Endothelial cell of umbilical vein (primary cell): ENCODE results near the gene PTGES2.

ENCODE experiments used
- EZH2 ChIP-seq: IDR thresholded peaks from 2 replicates; pipeline ENCODE4 v1.6.1; 2012; ENCODE audit warnings: borderline replicate concordance, low read depth, mild to moderate bottlenecking, moderate library complexity, low read length, inconsistent platforms; ENCODE audit not compliant: severe bottlenecking
- POLR2AphosphoS5 ChIP-seq: IDR thresholded peaks from 2 replicates; pipeline ENCODE4 v1.6.1; 2012; ENCODE audit warnings: low read depth, mild to moderate bottlenecking, control low read depth, low read length, moderate library complexity; ENCODE audit not compliant: insufficient read depth
- TF ChIP-seq, protein P1 (sequence below), 2 donors: IDR thresholded peaks; 1 replicate in 1 of 2; 2 replicates in 1 of 2; pipeline ENCODE4 v1.5.1; 2011; ENCODE audit warnings: low read length in 2 of 2, mild to moderate bottlenecking in 2 of 2, moderate library complexity in 2 of 2, control low read depth in 1 of 2, inconsistent platforms in 1 of 2, low read depth in 1 of 2; ENCODE audit not compliant: insufficient read depth in 1 of 2; ENCODE audit errors: extremely low read depth in 1 of 2

GRCh38 chr9:128153947-128154695 lies 26.6 kb upstream of the PTGES2 start:
- TF ChIP-seq, protein P1, sequence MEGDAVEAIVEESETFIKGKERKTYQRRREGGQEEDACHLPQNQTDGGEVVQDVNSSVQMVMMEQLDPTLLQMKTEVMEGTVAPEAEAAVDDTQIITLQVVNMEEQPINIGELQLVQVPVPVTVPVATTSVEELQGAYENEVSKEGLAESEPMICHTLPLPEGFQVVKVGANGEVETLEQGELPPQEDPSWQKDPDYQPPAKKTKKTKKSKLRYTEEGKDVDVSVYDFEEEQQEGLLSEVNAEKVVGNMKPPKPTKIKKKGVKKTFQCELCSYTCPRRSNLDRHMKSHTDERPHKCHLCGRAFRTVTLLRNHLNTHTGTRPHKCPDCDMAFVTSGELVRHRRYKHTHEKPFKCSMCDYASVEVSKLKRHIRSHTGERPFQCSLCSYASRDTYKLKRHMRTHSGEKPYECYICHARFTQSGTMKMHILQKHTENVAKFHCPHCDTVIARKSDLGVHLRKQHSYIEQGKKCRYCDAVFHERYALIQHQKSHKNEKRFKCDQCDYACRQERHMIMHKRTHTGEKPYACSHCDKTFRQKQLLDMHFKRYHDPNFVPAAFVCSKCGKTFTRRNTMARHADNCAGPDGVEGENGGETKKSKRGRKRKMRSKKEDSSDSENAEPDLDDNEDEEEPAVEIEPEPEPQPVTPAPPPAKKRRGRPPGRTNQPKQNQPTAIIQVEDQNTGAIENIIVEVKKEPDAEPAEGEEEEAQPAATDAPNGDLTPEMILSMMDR (IDR thresholded peaks at IDR 0.05; ENCODE audit: extremely low read depth in 1 of 2, insufficient read depth in 1 of 2, low read depth in 1 of 2, low read length in 2 of 2) = no peak
- TF ChIP-seq EZH2 = no peak
- no peak for TF ChIP-seq POLR2AphosphoS5
